RPMI7951 (cell line): ENCODE measurements around the gene HAPLN2. TPM values are rescaled to one million over a fixed set of nuclear protein-coding genes. Genes with fewer than 3 reads are reported as not detected.
"Not testable (repeated sequence)": the region's sequence is repeated elsewhere in the genome, so short reads cannot be mapped to it uniquely, and the experiment has no call there.

Experiments
- DNase-seq: peaks from one replicate; pipeline ENCODE4 v3.0.0-alpha.2; 2012; ENCODE audit warnings: low read depth
- total RNA-seq: library from RNA; depleted of rRNA; stranded (reverse); fragments of >200 nt; shearing (Covaris generic); gene quantifications from 2 replicates; pipeline ENCODE4 v1.2.3, GENCODE V29; 2014

The HAPLN2 gene
- total RNA-seq, 1 experiment from 2014 or later = not detected

DNA sequence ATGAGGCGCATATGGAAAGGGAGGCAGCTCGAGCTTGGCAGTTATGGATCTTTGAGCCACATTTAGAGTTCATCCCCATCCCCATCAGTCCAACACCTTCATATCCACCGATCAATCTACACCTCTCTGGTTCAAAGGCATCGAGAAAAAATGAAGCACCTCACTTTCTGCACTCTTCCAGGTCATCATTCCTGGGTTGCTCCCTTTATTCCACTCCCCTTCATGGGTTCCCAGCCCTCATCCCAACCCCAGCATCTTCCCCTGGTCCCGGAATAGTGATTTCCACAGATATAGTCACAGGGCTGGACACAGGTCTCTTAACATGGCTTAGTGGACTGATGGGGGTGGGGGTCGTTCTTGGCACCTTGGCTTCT is 354 bp downstream of the HAPLN2 start:
- no peak for DNase-seq

DNA sequence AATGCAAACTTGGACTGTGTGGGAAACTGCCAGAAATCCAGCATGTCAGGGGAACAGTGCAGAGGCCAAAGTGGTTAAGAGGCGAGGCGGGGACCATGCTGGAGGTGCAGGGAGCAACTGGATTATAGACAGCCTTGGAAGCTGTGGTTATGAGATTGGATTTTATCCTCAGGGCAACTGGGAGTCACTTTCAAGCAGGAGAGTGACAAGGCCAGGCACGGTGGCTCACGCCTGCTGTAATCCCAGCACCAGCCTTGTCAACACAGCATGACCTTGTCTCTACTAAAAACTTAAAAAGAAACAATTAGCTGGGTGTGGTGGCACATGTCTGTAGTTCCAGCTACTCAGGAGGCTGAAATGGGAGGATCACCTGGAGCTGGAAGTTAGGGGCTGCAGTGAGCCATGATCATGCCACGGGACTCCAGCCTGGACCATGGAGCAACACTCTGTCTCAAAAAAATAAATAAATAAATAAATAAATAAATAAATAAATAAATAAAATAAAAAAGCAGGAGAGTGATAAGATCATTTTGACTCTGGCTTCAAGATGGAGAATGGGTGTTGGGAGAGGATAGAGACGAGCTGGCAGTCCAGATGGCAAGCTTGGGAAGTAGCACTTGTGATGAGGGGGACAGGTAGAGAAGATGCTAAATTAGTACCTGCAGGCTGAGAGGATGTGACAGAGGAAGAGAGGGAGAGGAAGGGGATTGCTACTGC is 3.5 kb downstream of the HAPLN2 start:
- no peak for DNase-seq

DNA sequence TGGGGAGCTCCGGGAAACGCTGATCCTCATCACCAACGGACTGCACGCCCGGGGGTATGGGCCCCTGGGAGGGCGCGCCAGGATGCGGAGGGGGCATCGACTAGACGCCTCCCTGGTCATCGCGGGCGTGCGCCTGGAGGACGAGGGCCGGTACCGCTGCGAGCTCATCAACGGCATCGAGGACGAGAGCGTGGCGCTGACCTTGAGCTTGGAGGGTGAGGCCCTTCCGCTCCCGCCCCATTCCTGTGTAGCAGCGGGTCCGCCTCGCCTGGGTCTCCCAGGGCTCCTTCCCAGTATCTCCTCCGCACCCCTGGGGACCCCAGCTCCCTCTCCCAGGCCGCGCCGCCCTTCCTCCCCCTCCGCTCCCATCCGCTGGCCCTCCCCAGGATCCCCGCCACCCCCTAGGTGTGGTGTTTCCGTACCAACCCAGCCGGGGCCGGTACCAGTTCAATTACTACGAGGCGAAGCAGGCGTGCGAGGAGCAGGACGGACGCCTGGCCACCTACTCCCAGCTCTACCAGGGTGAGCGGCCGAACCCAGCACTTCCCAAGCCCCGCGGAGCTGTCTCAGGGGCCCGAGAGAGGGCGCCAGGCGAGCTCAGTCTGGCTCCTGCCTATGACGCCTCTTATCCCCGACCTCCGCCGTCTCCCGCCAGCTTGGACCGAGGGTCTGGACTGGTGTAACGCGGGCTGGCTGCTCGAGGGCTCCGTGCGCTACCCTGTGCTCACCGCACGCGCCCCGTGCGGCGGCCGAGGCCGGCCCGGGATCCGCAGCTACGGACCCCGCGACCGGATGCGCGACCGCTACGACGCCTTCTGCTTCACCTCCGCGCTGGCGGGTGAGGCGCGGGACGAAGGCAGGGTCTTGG is 5.0 kb downstream of the HAPLN2 start:
- DNase-seq = no peak

DNA sequence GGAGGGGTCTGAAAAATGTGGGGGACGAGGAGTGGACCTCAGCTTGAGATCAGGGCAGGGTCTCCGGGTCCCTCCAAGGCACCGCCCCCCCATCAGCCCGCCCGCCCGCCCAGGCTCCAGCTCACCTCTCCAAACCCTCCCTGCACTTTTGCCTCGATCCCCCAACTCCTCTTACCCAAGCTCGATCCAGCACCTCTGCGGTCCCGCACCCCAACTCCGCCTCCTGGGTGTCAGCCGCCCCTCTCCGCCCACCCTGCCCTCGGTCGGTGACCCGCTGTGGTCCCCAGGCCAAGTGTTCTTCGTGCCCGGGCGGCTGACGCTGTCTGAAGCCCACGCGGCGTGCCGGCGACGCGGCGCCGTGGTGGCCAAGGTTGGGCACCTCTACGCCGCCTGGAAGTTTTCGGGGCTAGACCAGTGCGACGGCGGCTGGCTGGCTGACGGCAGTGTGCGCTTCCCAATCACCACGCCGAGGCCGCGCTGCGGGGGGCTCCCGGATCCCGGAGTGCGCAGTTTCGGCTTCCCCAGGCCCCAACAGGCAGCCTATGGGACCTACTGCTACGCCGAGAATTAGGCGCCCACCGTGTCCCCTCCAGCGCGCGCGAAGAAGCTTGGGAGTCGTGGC is 5.7 kb downstream of the HAPLN2 start:
- no peak for DNase-seq

DNA sequence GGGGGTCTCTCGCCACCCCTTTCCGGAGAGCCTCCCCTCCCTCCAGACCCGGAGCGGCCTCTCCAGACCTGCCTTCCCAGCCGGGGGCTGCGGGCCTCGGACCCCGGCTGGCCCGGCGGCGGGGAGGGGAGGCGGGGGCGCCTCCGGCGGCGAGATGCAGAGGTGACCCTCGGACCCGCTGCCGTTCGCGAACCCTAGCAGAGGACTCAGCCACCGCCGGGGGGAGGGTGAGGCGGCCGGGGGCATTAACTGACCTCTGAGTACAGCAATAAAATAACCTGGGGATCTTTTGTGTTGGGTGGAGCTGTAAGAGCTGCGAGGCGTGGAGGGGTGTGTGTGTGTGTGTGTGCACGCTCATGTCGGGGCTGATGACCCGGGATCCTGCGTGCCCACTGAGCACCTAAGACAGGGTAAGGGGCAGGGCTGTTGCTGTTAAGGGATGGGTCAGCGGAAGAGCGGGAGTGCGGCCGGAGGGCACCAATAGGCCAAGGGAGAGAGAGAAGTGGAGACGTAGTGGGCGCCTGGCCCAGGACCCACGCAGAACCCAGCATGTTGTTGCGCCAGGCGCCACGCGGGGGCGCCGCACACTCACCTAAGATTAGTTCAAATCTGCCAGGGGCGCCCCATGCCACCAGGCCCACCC is 6.3 kb downstream of the HAPLN2 start:
- DNase-seq = peak; percentile 23

DNA sequence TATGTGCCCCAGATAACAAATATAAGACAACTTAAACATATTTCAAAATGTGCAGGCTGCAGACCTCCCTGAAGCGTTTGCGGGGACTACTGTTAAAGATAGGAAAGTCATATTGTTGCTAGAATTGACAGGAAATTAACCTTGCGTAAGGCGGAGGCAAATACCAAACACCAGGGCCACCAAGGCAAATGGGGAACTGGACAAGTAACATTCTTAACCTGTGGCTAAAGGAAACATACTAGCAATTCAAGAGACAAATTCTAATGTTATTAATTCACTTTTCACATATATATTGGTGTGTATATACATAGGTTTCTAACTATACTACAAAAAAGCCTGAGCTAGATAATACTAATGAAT is 6.8 kb downstream of the HAPLN2 start:
- DNase-seq = no peak

DNA sequence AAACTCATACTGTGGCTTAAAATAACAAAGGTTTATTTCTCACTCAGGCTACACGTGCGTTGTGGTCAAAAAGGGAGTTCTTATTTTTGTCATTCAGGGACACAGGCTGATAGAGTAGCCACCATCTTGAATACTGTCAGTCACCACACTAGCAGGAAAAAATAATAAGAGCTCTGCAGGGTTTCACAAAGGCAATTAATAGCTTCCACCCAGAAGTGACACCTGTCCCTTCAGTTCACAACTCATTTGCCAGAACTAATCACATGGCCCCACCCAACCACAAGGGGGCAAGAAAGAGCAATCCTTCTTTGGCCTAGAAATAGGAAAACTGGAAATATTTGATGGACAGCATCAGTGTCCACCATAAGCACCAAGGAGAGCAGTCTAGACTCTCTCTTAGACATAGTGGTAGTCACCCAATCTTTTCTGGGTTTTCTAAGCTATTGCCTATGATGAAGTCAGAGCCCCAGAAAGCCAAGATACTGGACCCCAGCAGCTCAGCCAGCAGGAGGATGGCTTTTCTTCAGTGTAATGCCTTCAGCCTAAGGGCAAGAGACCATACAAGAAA is 8.2 kb downstream of the HAPLN2 start:
- peak; percentile 50 for DNase-seq

DNA sequence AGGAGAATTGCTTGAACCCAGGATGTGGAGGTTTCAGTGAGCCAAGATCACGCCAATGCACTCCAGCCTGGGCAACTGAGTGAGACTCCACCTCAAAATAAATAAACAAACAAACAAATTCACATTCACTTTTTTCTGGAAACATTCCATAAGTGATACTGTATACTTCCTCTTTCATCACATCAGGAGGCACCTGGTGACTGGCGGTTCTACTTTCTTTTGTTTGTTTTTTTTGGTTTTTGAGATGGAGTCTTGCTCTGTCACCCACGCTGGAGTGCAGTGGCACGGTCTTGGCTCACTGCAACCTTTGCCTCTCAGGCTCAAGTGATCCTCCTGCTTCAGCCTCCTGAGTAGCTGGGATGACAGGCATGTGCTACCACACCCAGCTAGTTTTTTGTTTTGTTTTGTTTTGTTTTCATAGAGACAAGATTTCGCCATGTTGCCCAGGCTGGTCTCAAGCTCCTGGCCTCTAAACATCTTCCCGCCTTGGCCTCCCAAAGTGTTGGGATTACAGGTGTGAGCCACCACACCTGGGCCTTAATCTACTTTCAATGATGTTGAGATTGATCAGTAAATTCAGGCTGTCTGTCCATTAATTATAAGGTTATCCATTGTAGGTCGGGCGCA is 10.7 kb downstream of the HAPLN2 start:
- no peak for DNase-seq

DNA sequence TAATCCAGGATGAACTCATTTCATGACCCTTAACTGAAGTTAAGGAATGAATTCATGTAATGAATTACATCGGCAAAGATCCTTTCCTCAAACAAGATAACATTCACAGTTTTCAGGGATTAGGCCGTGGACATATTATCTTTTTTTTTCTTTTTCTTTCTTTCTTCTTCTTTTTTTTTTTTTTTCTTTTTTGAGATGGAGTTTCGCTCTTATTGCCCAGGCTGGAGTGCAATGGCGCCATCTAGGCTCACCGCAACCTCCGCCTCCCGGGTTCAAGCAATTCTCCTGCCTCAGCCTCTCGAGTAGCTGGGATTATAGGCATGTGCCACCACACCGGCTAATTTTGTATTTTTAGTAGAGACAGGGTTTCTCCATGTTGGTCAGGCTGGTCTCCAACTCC is 11.9 kb downstream of the HAPLN2 start:
- not testable (repeated sequence) for DNase-seq

DNA sequence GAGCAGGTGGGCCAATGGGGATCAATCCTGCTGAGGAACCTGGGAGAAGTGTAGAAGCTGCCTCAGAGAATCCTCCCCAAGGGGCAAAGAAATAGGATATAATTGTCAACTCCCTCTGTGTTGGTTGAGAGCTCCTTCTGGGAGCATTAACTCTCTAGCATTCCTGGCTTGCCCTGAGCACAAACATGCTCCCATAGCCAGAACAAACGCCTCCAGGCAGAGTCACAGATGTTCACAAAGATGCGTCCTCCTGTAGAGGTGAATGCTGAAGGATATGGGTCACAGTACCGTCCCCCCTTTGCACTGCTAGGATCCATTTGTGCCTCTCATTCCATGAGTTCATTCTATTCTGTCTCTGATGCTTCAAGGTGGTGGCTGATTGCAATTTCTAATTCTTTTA is 13.1 kb downstream of the HAPLN2 start:
- DNase-seq = no peak

DNA sequence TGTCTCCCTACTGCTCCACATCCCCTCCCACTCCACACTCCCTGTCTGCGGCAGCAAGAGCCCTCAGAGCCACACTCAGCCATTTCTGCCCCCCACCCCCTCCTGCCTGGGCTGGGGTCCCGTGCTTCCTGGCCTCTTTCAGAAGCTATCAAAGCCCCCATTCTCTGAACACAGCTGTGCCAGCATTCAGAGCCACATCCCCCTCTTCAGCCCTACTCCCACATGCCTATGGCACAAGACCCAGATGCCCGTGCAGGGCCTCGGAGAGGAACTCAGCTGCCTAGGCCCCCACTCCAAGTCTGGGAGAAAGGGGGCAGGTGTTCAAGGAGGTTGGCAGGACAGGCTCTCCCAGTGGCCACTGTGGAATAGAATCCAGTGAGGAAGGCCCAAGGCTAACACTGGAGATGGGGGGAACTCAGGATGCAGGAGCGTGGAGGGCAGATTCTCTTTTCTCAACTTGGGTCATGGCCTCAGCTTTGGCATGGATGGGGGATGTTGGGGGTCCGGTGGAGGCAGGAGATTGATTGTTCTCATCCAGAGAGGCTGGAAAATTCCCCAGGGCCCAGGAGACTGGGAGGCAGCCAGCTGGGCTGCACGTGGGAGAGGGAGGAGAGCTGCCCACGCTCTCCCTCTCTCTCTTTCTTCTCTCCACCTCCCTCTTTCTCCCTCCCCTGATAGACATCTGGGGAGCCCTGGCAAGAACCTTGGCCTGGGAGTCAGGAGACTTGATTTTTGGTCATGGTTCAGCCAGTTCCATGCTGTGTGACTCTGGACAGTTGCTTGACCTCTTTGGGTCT is 19.2 kb downstream of the HAPLN2 start:
- DNase-seq = no peak

DNA sequence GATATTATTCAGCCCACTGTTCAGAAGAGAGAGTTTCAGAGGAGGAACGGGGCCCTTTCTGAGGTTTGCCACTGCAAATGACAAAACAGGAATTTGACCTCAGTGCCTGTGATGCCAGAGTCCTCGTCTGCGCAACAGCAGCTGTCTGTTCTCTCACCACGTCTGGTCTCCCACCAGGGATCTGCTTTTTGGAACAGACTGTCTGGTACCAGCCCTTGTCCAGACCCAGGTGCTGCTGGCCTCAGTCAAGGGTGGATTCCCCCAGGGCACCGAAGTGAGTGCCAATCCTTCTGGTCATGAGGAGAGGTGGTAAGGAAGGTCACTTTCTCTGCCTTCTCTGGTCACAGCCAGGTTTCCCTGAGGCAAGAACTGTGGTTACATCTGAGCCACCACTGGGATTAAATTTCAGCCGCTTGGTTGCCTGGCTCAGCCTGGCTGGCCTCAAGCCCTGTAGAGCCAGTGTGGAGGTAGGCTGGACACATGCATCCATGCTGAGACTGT is 20.4 kb downstream of the HAPLN2 start:
- DNase-seq = peak; percentile 93

DNA sequence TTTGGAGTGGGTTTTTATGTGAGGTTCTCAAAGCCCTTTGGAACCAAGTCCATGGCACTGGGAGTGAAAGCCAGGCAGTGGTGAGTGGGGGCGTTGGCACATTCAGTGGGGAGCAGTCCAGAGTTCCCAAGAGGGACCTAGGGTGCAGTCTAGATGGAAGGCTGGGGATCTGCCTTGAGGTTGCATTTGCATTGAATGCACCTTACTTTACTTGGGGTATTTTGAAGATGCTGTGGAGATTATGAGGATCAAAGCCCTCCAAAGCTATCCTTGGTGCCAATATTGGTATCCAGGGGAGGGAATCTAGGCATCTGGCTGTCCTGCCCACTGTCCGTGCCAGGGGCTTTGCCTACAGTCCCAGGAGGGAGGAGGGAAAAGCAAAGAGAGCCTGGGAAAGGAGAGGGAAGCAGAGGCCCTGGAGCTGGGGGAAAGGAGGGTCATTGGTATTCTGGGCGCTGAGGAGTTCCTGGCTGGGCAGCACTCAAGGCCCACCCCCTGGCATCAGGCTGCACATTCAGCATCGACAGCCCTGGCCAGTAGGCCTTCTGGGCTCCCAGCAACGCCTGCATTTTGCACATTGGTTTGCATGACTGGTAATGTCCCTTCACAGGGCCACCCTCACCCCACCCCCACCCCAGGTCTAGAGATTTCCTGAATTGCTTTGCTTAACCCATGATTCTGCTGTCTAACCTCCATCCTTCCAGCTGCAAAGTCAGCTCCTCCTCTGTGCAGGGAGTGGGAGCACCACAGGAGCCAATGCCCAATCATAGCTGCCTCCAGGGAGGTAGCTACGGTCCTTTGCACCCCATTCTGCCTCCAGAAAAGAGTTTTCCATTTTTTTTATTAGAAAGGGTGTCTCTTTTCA is 21.9 kb downstream of the HAPLN2 start:
- DNase-seq = no peak

DNA sequence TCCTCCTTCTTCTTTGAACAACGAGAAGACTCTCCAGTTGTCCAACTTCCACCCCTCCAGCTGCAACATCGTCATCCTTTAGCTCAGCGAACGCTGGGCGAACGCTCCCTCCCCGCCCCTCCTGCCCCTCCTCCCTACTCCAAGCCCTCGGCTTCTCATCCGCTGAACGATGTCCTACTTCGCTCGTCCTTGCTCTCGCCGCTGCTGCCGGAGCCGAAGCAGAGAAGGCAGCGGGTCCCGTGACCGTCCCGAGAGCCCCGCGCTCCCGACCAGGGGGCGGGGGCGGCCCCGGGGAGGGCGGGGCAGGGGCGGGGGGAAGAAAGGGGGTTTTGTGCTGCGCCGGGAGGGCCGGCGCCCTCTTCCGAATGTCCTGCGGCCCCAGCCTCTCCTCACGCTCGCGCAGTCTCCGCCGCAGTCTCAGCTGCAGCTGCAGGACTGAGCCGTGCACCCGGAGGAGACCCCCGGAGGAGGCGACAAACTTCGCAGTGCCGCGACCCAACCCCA is 22.6 kb downstream of the HAPLN2 start, which contains the start of gene BCAN:
Gene BCAN, plus strand, starts transcription at position 357 of the 504 bp plus-strand sequence. CDS start 3,938 bp downstream, outside the sequence.
- DNase-seq = no peak

DNA sequence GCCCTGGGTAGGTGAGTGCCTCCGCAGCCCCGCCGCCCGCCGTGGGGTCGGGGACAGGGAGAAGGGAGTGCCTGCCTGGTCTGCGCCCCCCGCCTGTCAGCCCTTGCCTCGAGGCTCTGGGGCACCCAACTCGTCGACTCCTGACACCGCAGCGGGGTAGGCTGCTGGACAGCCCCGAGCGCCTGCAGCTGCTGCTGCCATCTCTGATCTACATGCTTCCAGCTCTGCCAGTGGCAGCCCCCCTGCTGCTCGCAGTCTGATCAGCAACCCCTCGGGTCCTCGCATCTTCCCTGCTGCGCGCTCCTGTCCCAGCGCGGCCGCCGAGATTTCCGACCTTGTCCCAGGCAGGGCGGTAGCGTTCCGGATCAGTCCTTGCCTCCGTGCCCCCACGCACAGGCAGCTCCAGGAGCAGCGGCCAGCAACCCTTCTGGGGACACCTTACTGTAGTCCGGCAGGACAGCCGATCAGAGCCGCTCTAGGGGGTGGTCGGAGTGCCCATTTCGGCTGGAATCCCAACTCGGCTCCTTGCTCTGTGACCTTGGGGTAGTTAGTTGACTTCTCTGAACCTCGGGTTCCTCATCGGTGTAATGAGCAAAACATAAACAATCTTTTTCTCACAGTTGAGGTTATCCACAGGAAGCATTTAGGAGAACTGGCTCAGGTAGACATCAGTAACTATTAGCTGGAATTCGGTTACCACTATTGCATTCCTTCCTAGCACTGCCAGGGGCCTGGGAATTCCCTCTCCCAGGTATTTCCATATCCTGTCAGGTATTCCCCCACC is 23.2 kb downstream of the HAPLN2 start:
- no peak for DNase-seq

DNA sequence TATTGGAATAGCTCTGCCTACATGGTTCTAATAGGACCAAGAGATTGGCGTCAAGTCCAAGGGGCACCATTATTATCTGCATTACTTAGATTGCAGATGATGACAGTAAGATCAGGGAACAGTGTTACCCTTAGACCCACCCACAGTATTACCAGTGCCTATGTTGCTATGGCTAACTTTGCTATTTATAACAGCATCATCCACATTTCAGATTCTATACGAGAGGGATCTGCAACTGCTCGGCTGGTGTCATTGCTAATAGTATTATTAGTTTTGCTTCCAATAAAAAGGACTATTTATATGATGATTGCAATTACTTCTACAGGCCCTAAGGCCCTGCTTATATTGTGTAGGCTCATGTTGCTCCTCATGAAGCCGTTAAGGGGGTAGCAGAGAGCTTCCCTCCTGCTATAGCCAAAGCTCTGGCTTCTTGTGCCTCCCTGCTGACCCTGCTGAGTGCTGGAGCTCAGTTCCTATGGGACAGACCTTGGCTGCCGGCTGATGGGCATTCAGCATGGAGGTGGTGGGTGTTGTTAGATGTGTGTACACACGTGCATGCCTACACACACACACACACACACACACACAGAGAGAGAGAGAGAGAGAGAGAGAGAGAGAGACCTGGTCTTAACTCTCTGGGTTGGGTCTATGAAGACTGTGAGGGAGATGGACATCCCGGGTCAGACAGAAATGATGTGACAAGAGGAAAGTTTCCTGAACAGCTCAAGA is 24.0 kb downstream of the HAPLN2 start:
- DNase-seq = no peak

DNA sequence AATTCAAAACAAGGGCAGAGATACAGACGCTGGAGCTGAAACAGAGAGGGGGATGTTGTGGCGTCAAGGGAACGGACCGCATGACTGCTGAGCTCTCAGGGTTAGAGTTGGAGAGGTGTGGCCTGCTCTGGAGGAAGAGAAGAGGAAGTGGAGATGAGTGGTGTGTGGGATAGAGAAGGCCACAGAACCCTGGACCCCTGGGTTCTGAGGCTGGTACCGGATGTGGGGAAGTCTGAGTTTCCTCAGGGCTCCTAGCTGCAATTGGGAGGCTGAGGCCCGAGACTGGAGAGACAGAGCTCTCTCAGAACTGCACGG is 24.5 kb downstream of the HAPLN2 start:
- DNase-seq = no peak

DNA sequence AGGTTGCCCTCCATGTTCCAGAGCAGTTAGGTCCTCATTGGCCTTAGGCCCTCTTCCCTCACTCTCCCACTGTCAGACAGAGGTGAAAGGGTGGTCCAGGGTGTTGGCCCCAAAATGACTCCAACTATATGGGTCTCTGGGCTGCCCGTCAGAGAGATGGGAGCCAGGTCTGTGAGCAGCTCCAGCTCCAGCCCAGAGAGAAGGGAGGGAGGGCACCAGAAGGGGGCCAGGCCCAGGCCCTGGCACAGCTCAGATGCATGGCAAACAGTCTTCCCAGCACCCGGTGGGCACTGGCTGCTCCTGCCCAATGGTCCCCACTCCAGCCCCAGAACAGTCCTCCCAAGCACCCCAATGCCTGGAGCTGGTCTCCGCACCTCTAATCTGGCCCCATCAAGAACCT is 24.9 kb downstream of the HAPLN2 start:
- no peak for DNase-seq
